Upper lobe of right lung (tissue), 1 donor: ENCODE data around the gene FBXL2. TPM values are rescaled to one million over a fixed set of nuclear protein-coding genes. Genes with fewer than 3 reads are reported as not detected.

ENCODE experiments used
- ATAC-seq: fragments of 200-7000 bp; cut with Tn5 transposase; one replicate; pipeline ENCODE4 v1.9.1; 2020; ENCODE audit warnings: mild to moderate bottlenecking, moderate library complexity
- DNase-seq: peaks from one replicate; pipeline ENCODE4 v3.0.0-alpha.2; 2020
- H3K27ac ChIP-seq: fragments of 200-600 bp; one replicate; pipeline ENCODE4 v1.8.0; 2022
- H3K27me3 ChIP-seq: fragments of 200-600 bp; one replicate; pipeline ENCODE4 v1.8.0; 2022; ENCODE audit warnings: mild to moderate bottlenecking
- H3K36me3 ChIP-seq: fragments of 200-600 bp; one replicate; pipeline ENCODE4 v1.8.0; 2022
- H3K4me1 ChIP-seq: fragments of 200-600 bp; one replicate; pipeline ENCODE4 v1.8.0; 2022
- H3K4me3 ChIP-seq: fragments of 200-600 bp; one replicate; pipeline ENCODE4 v1.8.0; 2022; ENCODE audit warnings: mild to moderate bottlenecking
- H3K9me3 ChIP-seq: fragments of 200-600 bp; one replicate; pipeline ENCODE4 v1.8.0; 2022
- intact Hi-C: fragments of 100-400 bp; cut with DNase I; formaldehyde crosslinking; loops from one replicate; pipeline ENCODE4 v1.11.0; 2022
- total RNA-seq: library from RNA; stranded (reverse); fragmentation: NEBNext Ultra II Directional; extraction: Animal tissue kit (Norgen Biotek cat#: 25700); gene quantifications from one replicate; pipeline ENCODE4 v1.2.1, GENCODE V29; 2021
- TF ChIP-seq, protein P1 (sequence below): fragments of 200-600 bp; IDR thresholded peaks from one replicate; pipeline ENCODE4 v1.8.0; 2022; ENCODE audit warnings: antibody characterized with exemption
- donor health status: DM: no; HTN: yes; CAD: no; lungs with severe emphysema.

FBXL2 gene
- total RNA-seq, 1 donor from 2014 or later = 7.6 TPM

DNA sequence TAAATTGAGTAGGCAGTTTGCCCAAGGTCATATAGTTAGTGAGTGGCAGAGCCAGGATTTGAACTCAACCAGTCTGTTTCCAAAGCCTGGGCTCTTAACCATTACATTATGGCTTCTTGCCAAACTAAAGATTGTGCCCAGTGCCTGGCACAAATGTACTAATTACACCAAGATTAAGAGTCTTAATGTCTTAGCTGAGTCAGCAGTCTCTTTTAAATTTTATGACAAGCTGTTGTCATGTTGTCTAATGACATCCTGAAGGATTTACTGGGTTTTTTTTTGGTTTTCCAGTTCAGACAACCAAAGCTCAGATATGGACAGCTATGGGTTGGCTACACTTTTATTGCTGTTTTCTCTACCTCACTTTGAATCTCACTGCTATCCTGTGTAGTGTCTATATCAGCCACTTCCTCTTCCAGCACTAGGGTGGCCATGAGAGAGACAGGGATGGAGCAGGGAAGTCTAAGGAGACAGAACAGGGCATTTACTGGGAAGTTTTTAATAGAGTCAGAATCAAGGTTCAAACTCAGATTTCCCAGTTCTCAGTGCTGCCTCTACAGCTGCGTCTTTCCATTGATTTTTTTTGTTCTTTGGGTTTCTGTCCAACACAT is 10.5 kb downstream of the FBXL2 start:
- H3K4me3 ChIP-seq = no peak overlapping the region
- TF ChIP-seq, protein P1, sequence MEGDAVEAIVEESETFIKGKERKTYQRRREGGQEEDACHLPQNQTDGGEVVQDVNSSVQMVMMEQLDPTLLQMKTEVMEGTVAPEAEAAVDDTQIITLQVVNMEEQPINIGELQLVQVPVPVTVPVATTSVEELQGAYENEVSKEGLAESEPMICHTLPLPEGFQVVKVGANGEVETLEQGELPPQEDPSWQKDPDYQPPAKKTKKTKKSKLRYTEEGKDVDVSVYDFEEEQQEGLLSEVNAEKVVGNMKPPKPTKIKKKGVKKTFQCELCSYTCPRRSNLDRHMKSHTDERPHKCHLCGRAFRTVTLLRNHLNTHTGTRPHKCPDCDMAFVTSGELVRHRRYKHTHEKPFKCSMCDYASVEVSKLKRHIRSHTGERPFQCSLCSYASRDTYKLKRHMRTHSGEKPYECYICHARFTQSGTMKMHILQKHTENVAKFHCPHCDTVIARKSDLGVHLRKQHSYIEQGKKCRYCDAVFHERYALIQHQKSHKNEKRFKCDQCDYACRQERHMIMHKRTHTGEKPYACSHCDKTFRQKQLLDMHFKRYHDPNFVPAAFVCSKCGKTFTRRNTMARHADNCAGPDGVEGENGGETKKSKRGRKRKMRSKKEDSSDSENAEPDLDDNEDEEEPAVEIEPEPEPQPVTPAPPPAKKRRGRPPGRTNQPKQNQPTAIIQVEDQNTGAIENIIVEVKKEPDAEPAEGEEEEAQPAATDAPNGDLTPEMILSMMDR = no peak
- ATAC-seq = no peak

DNA sequence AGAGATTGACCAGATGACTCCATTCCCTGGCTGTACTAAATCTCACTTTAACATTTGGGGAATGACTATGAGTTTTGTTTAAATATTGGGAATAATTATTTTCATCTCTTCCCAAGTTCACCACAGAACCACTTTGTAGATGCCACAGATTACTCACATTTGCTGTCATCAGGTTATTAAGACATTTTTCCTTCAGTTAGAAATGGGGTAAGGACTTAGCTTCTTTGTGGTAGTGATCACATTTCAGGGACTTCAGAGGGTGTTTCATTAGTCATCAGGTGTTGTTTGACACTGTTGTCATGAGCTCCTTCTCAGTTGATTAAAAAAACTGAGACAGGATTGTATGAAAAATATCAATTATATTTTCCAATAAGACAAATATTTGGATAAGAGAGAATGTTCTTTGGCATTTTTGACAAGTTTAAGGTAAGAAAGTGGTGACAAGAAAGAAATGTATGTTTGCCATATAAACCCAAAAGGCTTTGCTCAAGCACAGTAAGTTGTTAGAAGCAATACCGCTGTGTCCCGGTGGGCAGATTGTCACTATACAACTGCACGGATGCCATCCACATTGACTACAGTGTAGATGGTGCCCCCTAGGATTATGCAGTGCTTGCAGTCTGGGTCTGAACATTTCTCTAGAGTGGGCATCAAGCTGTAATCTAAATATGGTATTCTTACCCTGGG is 22.3 kb downstream of the FBXL2 start:
- Histone ChIP-seq H3K36me3 (no peaks in the 10 kb centered on the region), H3K27ac (no peak overlapping the region), H3K4me1 (no peaks in the 10 kb centered on the region), H3K9me3 (no peaks in the 10 kb centered on the region), H3K27me3 (no peaks in the 10 kb centered on the region), H3K4me3 (no peak overlapping the region)
- ATAC-seq = no peak
- DNase-seq = no peak
- TF ChIP-seq, protein P1 = no peak
- intact Hi-C loops = no loop called here

More for the DNA sequence above, 10.5 kb downstream of the FBXL2 start:
- no peaks in the 10 kb centered on the region for H3K27me3 ChIP-seq
- no peaks in the 10 kb centered on the region for H3K36me3 ChIP-seq
- H3K9me3 ChIP-seq = no peaks in the 10 kb centered on the region
- intact Hi-C loops = no loop called here
- no peak overlapping the region for H3K27ac ChIP-seq
- H3K4me1 ChIP-seq = no peaks in the 10 kb centered on the region
- DNase-seq = no peak

DNA sequence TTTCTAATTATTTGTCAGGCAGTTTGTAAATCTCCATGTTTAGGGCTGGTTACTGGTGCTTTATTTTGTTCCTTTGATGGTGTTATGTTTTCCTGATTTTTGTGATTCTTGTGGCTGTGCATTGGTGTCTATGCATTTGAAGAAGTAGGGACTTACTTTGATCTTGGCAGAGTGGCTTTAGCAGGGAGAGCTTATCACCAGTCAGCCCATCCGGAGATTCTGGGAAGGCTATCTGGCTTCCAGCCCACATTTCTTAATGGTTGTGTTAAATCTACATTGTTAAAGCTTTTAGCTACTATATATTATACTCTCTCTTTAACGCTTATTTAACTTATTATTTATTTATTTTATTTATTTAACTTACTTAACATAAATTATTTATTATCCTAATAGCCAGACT is 35.1 kb downstream of the FBXL2 start:
- TF ChIP-seq, protein P1 = no peak
- no peaks in the 10 kb centered on the region for H3K27me3 ChIP-seq
- DNase-seq = no peak
- H3K4me3 ChIP-seq = no peak overlapping the region
- H3K9me3 ChIP-seq = peaks cover 9% of the 10 kb centered on the region
- no peak for ATAC-seq
- no peaks in the 10 kb centered on the region for H3K4me1 ChIP-seq
- H3K27ac ChIP-seq = no peak overlapping the region
- no peaks in the 10 kb centered on the region for H3K36me3 ChIP-seq
- intact Hi-C loops = no loop called here

DNA sequence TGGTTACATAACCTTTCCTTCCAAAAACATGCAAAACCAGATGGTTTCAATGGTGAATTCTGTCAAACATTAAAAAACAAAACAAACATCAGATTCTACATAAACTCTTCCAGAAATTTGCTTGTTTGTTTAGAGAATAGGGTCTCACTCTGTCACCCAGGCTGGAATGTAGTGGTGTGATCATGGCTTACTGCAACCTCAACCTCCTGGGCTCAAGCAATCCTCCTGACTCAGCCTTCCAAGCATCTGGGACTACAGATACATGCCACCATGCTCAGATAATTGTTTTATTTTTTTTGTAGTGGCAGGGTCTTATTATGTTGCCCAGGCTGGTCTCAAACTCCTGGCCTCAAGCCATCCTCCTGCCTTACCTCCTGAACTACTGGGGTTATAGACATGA is 36.1 kb downstream of the FBXL2 start:
- no peaks in the 10 kb centered on the region for H3K4me1 ChIP-seq
- TF ChIP-seq, protein P1 = no peak
- no peaks in the 10 kb centered on the region for H3K36me3 ChIP-seq
- H3K4me3 ChIP-seq = no peak overlapping the region
- ATAC-seq (no peak), DNase-seq (no peak)
- peaks cover 9% of the 10 kb centered on the region for H3K9me3 ChIP-seq
- H3K27me3 ChIP-seq = no peaks in the 10 kb centered on the region
- no peak overlapping the region for H3K27ac ChIP-seq
- intact Hi-C loops = no loop called here

DNA sequence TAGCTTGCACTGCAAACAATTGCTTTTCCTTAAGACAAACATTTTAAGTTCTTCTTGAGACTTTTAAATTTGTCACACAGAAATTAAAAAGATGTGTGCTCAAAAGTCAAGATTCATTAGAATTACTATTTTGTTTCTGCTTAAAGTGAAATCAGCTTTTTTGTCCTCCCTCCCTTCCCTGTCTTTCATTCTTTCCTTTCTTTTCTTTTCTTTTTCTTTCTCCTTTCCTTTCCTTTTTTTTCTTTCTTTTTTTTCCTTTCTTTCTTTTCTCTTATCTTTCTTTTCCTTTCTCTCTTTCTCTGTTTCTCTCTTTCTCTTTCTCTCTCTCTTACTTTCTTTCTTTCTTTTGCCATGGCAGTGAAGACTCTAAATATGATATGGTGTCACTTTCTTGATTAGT is 37.8 kb downstream of the FBXL2 start:
- Histone ChIP-seq H3K4me3 (no peak overlapping the region), H3K27me3 (no peaks in the 10 kb centered on the region), H3K4me1 (no peaks in the 10 kb centered on the region), H3K36me3 (no peaks in the 10 kb centered on the region), H3K9me3 (peaks cover 9% of the 10 kb centered on the region), H3K27ac (no peak overlapping the region)
- DNase-seq = no peak
- TF ChIP-seq, protein P1 = no peak
- intact Hi-C loops = no loop called here
- ATAC-seq = no peak
